HG03060 (cell line): ENCODE data around the gene WDR1.
"Not testable (repeated sequence)": the region's sequence is repeated elsewhere in the genome, so short reads cannot be mapped to it uniquely, and the experiment has no call there.

Experiments
- ATAC-seq: cut with Tn5 transposase; IDR thresholded peaks from one replicate; pipeline ENCODE4 v1.9.1; 2021; ENCODE audit warnings: low read depth, moderate number of reproducible peaks; ENCODE audit not compliant: unreplicated experiment

WDR1 gene

GRCh38 chr4:10134141-10134540 lies 17.5 kb upstream of the WDR1 start:
- no peak for ATAC-seq

GRCh38 chr4:10131202-10131601 lies 14.6 kb upstream of the WDR1 start:
- ATAC-seq: no peak

- no peak for ATAC-seq
Measured at GRCh38 chr4:10130178-10130888, 13.7 kb upstream of the WDR1 start.

- no peak for ATAC-seq
Measured at GRCh38 chr4:10129196-10130177, 12.9 kb upstream of the WDR1 start.

- ATAC-seq: no peak
Measured at GRCh38 chr4:10128761-10129160, 12.2 kb upstream of the WDR1 start.

GRCh38 chr4:10127531-10127930 lies 10.9 kb upstream of the WDR1 start:
- not testable (repeated sequence) for ATAC-seq

- ATAC-seq: no peak
Measured at GRCh38 chr4:10124167-10124930, 7.8 kb upstream of the WDR1 start.

GRCh38 chr4:10123227-10124101 lies 6.9 kb upstream of the WDR1 start:
- no peak for ATAC-seq

- ATAC-seq: no peak
Measured at GRCh38 chr4:10122236-10122932, 5.8 kb upstream of the WDR1 start.

GRCh38 chr4:10121568-10122208 lies 5.1 kb upstream of the WDR1 start:
- no peak for ATAC-seq

- no peak for ATAC-seq
Measured at GRCh38 chr4:10120943-10121567, 4.5 kb upstream of the WDR1 start.

GRCh38 chr4:10119773-10120172 lies 3.2 kb upstream of the WDR1 start:
- ATAC-seq: no peak

GRCh38 chr4:10119278-10119677 lies 2.7 kb upstream of the WDR1 start:
- ATAC-seq: no peak

GRCh38 chr4:10118048-10119004 lies 1.7 kb upstream of the WDR1 start:
- ATAC-seq: no peak

GRCh38 chr4:10117359-10118047 lies 904 bp upstream of the WDR1 start:
- no peak for ATAC-seq

- no peak for ATAC-seq
Measured at GRCh38 chr4:10115797-10116568, 616 bp downstream of the WDR1 start.
